HepG2 (cell line): ENCODE data around the gene TMEM53. TPM values are rescaled to one million over a fixed set of nuclear protein-coding genes. Genes with fewer than 3 reads are reported as not detected.
A peak's percentile ranks its signal among the peaks of the same experiment; 100 is the strongest.

Source experiments
- ATF2 ChIP-seq: sonication (generic); formaldehyde crosslinking; IDR thresholded peaks from 2 replicates; pipeline ENCODE4 v1.4.0; 2020; ENCODE audit warnings: missing genetic modification reagents
- CSRNP1 ChIP-seq: sonication (generic); formaldehyde crosslinking; IDR thresholded peaks from 2 replicates; pipeline ENCODE4 v1.8.1; 2023; ENCODE audit warnings: mild to moderate bottlenecking, missing genetic modification reagents
- E2F2 ChIP-seq: sonication (generic); formaldehyde crosslinking; IDR thresholded peaks from 2 replicates; pipeline ENCODE4 v1.4.0; 2020; ENCODE audit warnings: missing genetic modification reagents, borderline replicate concordance
- EZH2 ChIP-seq: conservative IDR thresholded peaks from 2 replicates; pipeline ENCODE4 v1.6.1; 2012; ENCODE audit warnings: mild to moderate bottlenecking, low read depth, low read length, moderate library complexity
- GABPB1 ChIP-seq: IDR thresholded peaks from 2 replicates; pipeline ENCODE4 v1.6.1; 2016; ENCODE audit warnings: mild to moderate bottlenecking, missing genetic modification reagents, moderate library complexity, missing compliant biosample characterization
- HOXA9 ChIP-seq: sonication (generic); formaldehyde crosslinking; IDR thresholded peaks from 2 replicates; pipeline ENCODE4 v1.8.1; 2022; ENCODE audit warnings: missing genetic modification reagents, mild to moderate bottlenecking, moderate library complexity, borderline replicate concordance
- IRX3 ChIP-seq: sonication (generic); formaldehyde crosslinking; IDR thresholded peaks from 2 replicates; pipeline ENCODE4 v1.8.1; 2023; ENCODE audit warnings: mild to moderate bottlenecking, low read depth, missing genetic modification reagents, borderline replicate concordance
- KDM3A ChIP-seq: IDR thresholded peaks from 2 replicates; pipeline ENCODE4 v1.6.1; 2018; ENCODE audit warnings: low read depth, missing compliant biosample characterization
- KDM5A ChIP-seq: fragments of 200-600 bp; sonication (generic); IDR thresholded peaks from 2 replicates; pipeline ENCODE4 v1.7.0; 2018; ENCODE audit warnings: antibody characterized with exemption, mild to moderate bottlenecking, low read length, borderline replicate concordance
- KLF9 ChIP-seq: IDR thresholded peaks from 2 replicates; pipeline ENCODE4 v1.6.1; 2016; ENCODE audit warnings: low read depth
- MEIS1 ChIP-seq: sonication (generic); formaldehyde crosslinking; IDR thresholded peaks from 2 replicates; pipeline ENCODE4 v1.9.0; 2021; ENCODE audit warnings: mild to moderate bottlenecking, missing genetic modification reagents, moderate library complexity, borderline replicate concordance
- MYC ChIP-seq: sonication (generic); formaldehyde crosslinking; IDR thresholded peaks from 2 replicates; pipeline ENCODE4 v1.9.0; 2021; ENCODE audit warnings: missing genetic modification reagents, borderline replicate concordance
- TFDP2 ChIP-seq: sonication (generic); formaldehyde crosslinking; IDR thresholded peaks from 2 replicates; pipeline ENCODE4 v1.4.0; 2020; ENCODE audit warnings: missing genetic modification reagents
- ZBTB34 ChIP-seq: sonication (generic); formaldehyde crosslinking; IDR thresholded peaks from 2 replicates; pipeline ENCODE4 v1.8.0; 2022; ENCODE audit warnings: mild to moderate bottlenecking, missing genetic modification reagents
- ZNF326 ChIP-seq: sonication (generic); formaldehyde crosslinking; IDR thresholded peaks from 2 replicates; pipeline ENCODE4 v1.4.0; 2020; ENCODE audit warnings: missing genetic modification reagents, borderline replicate concordance
- ZNF543 ChIP-seq: sonication (generic); formaldehyde crosslinking; IDR thresholded peaks from 2 replicates; pipeline ENCODE4 v1.4.0; 2020; ENCODE audit warnings: mild to moderate bottlenecking, missing genetic modification reagents
- ZNF605 ChIP-seq: sonication (generic); formaldehyde crosslinking; IDR thresholded peaks from 2 replicates; pipeline ENCODE4 v1.8.0; 2022; ENCODE audit warnings: mild to moderate bottlenecking, missing genetic modification reagents
- ZNF761 ChIP-seq: sonication (generic); formaldehyde crosslinking; conservative IDR thresholded peaks from 2 replicates; pipeline ENCODE4 v1.4.0; 2020; ENCODE audit warnings: mild to moderate bottlenecking, missing genetic modification reagents
- ZNF773 ChIP-seq: sonication (generic); formaldehyde crosslinking; IDR thresholded peaks from 2 replicates; pipeline ENCODE4 v1.4.0; 2020; ENCODE audit warnings: missing genetic modification reagents, borderline replicate concordance
- ZNF891 ChIP-seq: sonication (generic); formaldehyde crosslinking; IDR thresholded peaks from 2 replicates; pipeline ENCODE4 v1.5.0; 2020; ENCODE audit warnings: mild to moderate bottlenecking, missing genetic modification reagents
- polyA plus RNA-seq, 8 experiments: library from polyadenylated mRNA; depleted of rRNA in 3 of 8; stranded (reverse) in 7 of 8; unstranded in 1 of 8; fragments of >200 nt; fragmentation: Illumina TruSeq in 4 of 8; extraction: Trizol in 4 of 8; gene quantifications; 2 replicates each; pipeline versions ENCODE4 v1.2.1 to v1.2.3, GENCODE V29; 2011 to 2016; ENCODE audit warnings: low read depth in 4 of 8, missing spikeins in 1 of 8, mixed read lengths in 1 of 8; ENCODE audit not compliant: insufficient read depth in 1 of 8
- total RNA-seq, 5 experiments: library from RNA; depleted of rRNA; stranded (reverse); fragments of >200 nt; fragmentation: Illumina TruSeq; extraction: Trizol; gene quantifications; 2 replicates each; pipeline ENCODE4 v1.2.3, GENCODE V29; 2016; ENCODE audit warnings: low read depth in 1 of 5

TMEM53 gene
- total and polyA plus RNA-seq, 2 of the 13 experiments (the other 11 are each of a cell fraction or from before 2014, with no cell fraction given): 12.6 to 20.2 TPM

- TF ChIP-seq CSRNP1 (CRISPR knock-in tag): no peak
- TF ChIP-seq ZNF543 (CRISPR knock-in tag): peak; percentile 61; the same call in 1 of the 2 replicates
- no peak for TF ChIP-seq EZH2
- TF ChIP-seq MEIS1 (CRISPR knock-in tag): peak; percentile 34; the same call in 1 of the 2 replicates
- TF ChIP-seq E2F2: no peak
- TF ChIP-seq MYC (CRISPR knock-in tag): peak; percentile 87
- no peak; the same call in 1 of the 2 replicates for TF ChIP-seq ZNF891 (CRISPR knock-in tag)
- no peak for TF ChIP-seq ATF2
- peak; percentile 83 for TF ChIP-seq GABPB1 (CRISPR knock-in tag)
- TF ChIP-seq HOXA9 (CRISPR knock-in tag): no peak
- TF ChIP-seq IRX3 (CRISPR knock-in tag): peak; percentile 21; the same call in 1 of the 2 replicates
- TF ChIP-seq KDM3A: peak; percentile 57; the same call in 1 of the 2 replicates
- TF ChIP-seq ZNF773 (CRISPR knock-in tag): no peak
- no peak for TF ChIP-seq ZNF605 (CRISPR knock-in tag)
- TF ChIP-seq KLF9 (CRISPR knock-in tag): no peak
- TF ChIP-seq TFDP2 (CRISPR knock-in tag): peak; percentile 56; the same call in 1 of the 2 replicates
- 0 out of 2 replicates have a peak, but pooled peaks have one; percentile 61 for TF ChIP-seq ZNF761 (CRISPR knock-in tag)
- TF ChIP-seq ZBTB34: no peak
- peak; percentile 46; the same call in 1 of the 2 replicates for TF ChIP-seq KDM5A
- no peak for TF ChIP-seq ZNF326 (CRISPR knock-in tag)
Measured at GRCh38 chr1:44631647-44632539, 42.4 kb downstream of the TMEM53 start (continued).
